Hypothalamus (tissue), 51 donors: Measurements from ENCODE around the gene RASIP1.
"Not testable (repeated sequence)": the region's sequence is repeated elsewhere in the genome, so short reads cannot be mapped to it uniquely, and the experiment has no call there.

Experiments
- DNase-seq, 51 donors: peaks; one replicate each; lab custom pipeline; 2025; lab: John Stamatoyannopoulos, UW

Gene RASIP1, protein sequence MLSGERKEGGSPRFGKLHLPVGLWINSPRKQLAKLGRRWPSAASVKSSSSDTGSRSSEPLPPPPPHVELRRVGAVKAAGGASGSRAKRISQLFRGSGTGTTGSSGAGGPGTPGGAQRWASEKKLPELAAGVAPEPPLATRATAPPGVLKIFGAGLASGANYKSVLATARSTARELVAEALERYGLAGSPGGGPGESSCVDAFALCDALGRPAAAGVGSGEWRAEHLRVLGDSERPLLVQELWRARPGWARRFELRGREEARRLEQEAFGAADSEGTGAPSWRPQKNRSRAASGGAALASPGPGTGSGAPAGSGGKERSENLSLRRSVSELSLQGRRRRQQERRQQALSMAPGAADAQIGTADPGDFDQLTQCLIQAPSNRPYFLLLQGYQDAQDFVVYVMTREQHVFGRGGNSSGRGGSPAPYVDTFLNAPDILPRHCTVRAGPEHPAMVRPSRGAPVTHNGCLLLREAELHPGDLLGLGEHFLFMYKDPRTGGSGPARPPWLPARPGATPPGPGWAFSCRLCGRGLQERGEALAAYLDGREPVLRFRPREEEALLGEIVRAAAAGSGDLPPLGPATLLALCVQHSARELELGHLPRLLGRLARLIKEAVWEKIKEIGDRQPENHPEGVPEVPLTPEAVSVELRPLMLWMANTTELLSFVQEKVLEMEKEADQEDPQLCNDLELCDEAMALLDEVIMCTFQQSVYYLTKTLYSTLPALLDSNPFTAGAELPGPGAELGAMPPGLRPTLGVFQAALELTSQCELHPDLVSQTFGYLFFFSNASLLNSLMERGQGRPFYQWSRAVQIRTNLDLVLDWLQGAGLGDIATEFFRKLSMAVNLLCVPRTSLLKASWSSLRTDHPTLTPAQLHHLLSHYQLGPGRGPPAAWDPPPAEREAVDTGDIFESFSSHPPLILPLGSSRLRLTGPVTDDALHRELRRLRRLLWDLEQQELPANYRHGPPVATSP

DNA sequence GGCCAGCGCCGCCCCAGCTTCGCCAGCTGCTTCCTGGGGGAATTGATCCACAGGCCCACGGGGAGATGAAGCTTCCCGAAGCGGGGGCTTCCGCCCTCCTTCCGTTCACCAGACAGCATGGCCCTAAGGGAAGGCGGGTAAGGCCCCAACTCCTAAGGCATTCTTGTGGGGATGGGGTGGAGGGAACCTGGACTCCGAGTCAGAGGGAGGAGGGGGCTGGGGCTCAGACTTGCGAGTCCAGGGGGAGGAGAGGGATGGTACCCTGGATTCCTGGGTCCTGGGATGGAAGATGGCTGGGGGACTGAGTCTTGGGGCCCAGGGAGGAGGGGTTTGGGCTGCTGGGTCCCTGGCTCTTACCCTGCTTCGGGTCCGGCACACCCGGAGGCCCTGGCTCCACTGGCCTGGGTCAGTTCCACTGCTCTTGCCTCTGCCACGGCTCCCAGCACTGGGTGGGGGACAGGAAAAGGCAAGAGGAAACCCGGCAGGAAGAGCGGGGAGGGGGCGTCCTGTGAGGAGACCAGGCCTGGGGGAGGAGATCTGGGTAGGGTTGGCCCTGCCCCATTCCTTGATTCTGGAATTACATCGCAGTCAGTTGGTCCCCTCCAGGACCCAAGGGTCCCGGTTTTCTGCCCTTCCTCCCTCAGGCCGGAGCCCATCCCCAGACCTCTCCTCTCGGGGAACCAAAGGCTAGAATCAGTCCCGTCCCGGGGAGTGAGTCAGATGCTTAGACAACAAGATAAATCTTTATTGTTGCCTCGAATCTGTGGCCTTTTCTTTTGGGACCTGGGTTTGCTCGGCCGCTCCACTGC lies at the start of gene RASIP1:
RASIP1 (minus strand) TSS at position 447 of the 809 bp plus-strand sequence; CDS start at position 119, 328 bp downstream.
- DNase-seq = no peak

DNA sequence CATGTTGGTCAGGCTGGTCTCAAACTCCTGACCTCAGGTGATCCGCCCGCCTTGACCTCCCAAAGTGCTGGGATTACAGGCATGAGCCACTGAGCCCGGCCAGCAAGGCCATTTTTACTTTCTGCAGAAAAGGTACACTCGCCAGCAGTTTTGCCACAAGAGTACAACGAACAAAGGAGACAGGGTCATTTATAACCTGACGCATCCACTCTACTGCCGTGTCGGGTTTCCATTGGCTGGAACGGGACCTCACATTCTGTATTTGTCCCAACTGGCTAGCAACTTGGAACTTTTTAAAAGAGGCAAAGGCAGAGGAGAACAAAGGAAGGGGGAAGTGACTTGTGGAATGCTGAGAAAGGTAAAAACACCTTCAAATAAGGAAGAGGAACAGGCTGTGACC lies 46.9 kb upstream of the RASIP1 start:
- not testable (repeated sequence) for DNase-seq

DNA sequence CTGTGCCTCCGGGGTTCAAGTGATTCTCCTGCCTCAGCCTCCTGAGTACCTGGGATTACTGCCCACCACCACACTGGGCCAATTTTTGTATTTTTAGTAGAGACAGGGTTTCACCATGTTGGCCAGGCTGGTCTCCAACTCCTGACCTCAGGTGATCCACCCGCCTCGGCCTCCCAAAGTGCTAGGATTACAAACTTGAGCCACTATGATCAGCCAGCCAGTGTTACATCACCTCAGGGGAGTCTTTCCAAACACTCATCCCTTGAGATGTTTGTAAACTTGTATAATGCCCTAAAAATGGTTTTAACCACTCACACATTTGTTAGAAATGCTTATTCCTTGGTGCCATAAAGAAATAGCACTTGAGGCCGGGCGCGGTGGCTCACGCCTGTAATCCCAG lies 46.0 kb upstream of the RASIP1 start:
- DNase-seq = not testable (repeated sequence)

DNA sequence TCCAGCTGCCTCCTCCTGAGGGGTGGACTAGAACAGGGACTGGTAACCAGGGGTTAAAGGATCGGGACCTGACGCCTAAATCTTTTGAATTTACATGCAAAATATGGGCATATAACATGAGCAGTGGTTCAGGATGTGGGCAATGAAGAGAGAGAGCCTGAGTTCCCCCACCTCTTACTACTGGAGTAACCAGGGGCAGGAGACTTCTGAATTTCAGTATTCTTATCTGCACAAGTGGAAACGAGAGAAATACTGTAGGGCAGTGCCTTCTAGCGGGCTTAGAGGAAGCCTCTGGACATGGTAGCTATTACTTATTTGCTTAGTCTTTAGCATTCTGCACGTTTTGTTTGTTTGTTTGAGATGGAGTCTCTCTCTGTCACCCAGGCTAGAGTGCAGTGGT lies 44.1 kb upstream of the RASIP1 start:
- no peak for DNase-seq

DNA sequence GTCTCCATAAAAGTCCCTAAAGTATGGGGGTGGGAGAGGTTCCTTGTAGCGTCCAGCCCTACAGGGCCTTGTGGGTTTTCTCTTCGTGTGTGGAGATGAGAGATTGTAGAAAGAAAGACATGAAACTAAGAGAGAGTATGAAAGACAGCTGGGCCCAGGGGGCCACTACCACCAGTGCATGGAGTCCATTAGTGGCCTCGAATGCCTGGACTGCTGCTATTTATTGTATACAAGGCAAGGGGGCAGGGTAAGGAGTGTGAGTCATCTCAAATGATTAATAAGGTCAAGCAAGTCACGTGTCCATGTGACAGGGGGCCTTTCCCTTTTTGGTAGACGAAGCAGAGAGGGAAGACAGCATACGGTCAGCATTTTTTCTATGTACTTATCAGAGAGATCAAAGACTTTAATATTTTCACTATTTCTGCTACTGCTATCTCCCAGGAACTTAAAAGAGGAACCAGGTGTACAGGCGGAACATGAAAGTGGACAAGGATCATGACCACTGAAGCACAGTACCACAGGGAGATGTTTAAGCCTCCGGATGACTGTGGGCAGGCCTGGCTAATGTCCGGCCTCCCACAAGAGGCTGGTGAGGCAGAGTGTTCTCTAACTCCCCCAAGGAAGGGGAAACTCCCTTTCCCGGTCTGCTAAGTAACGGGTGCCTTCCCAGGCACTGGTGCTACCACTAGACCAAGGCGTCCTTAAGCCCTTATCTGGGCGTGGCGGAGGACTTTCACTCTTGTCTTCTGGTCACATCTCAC lies 40.4 kb upstream of the RASIP1 start:
- no peak for DNase-seq

DNA sequence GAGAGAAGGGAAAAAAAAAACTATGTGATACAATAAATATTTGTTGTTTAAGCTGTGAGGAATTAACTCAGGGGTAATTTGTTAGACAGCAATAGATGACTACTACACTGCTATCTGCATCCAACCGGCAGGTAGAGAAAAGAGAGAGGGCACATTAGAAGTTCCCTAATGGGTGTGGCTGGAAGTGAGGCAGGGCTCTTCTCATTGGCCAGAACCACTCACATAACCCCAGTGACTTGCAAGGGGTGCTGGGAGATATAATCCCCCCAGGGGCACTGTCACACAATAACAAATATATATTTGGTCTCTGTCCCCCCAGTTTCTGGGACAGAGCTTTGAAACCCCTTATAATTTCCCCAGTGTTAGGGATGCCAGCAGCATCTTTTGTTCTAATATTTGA lies 39.2 kb upstream of the RASIP1 start:
- DNase-seq = no peak

DNA sequence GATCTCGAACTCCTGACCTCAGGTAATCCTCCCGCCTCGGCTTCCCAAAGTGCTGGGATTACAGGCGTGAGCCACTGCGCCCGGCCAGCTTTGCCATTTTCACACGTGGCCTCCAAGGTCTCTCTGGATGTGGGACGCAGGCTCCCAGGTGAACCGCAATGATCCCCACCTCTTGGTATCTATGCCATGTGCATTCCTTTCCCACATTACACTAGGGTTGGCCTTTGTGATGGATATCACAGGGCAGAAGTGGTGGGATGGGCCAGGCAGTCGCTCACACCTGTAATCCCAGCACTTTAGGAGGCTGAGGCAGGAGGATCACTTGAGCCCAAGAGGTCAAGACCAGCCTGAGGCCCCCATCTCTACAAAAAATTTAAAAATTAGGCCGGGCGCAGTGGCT lies 37.3 kb upstream of the RASIP1 start:
- no peak for DNase-seq

DNA sequence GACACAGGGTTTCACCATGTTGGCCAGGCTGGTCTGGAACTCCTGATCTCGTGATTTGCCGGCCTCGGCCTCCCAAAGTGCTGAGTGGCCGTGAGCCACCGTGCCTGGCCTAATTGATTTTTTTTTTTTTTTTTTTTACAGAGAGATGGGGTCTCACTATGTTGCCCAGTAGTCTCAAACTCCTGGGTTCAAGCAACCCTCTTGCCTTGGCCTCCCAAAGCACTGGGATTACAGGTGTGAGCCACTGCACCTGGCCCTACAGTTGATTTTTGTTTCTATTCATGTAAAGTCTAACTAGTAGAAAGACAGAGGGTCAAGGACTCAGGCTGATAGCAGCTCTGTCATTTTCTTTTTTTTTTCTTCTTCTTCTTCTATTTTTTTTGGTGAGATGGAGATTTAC lies 36.7 kb upstream of the RASIP1 start:
- DNase-seq = no peak

DNA sequence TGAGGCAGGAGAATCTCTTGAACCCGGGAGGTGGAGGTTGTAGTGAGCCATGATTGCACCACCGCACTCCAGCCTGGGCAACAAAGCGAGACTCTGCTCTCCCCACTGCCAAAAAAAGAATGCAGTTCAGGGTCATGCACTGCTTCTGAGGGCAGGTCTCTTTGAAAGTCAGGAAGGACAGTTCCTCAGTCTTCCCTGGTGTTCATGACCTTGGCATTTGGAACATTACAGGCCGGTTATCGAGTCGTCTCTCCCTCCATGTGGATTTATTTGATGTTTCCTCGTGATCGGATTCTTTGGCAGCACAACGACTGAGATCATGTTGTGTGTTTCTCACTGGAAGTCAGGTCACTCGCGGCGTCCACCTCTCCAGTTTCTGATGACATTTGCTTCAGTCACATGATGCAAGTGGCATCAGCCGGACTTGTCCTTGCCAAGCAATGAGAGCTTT lies 32.1 kb upstream of the RASIP1 start:
- no peak for DNase-seq

DNA sequence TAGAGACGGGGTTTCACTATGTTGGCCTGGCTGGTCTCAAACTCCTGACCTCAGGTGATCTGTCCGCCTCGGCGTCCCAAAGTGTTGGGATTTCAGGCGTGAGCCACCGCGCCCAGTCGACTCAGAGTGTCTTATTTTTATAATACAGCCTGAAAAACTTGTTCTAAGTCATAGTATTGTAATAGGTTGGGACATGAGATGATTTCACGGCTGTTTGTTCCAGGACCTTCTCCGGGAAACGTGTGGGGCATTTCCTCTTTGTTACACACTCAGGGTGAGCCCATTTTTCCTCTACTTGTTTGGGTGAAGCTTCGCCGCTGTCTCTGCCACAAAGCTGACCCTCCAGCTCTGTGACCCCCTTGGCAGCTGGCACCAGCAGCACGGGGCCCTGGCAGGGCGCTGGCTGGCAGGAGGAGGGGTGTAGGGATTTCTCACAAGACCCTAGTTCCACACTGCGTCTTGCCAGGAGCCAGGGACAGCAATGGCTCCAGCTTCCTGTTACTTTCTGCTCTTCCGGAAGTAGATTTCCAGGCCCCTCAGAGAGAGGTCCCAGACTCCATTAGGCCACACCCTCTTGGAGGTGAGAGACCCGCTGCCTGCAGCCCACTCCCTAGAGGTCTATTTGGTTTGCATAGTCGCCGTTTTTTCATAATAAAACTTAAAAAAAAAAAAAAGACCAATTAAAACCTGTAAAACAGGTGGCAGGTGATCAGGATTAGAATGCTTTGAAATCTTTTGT lies 30.5 kb upstream of the RASIP1 start:
- no peak for DNase-seq

DNA sequence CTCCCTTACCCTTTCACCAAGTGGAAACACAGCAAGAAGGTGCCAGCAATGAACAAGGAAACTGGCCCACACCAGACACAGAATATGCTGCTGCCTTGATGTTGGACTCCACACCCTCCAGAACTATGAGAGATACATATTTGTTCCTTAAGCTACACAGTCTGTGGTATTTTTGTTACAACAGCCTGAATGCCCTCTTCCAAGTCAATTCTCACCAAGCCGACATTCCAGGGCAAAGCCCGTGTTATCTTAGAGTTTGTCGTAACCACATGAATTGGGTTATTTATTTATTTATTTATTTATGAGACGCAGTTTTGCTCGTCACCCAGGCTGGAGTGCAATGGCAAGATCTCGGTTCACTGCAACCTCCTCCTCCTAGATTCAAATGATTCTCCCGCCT lies 29.9 kb upstream of the RASIP1 start:
- DNase-seq = no peak

DNA sequence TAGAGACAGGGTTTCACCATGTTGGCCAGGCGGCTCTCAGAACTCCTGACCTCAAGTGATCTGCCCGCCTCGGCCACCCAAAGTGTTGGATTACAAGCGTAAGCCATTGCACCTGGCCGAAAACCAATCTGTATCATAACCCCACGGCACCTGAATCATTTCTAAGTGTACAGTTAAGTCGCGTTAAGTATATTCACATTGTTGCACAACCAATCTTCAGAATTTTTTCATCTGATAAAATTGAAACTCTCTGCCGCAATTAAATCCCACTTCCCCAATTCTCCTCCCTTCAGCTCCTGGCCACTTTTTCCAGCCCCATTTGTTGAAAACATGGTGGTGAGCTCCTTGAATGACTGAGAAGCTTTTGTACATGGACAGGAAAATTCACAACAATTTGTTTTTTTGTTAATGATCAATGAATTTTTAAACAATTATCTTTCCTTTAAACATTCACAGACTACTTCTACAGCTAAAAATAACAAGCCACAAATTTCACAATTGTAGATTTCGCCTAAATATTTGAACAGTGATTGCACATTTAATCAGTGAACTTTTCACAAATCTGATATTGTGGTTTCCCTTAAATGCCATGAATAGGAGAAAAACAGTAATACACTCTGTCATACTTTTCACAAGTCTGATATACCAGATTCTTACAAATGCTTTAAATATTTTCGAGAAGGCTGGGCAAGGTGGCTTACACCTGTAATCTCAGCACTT lies 28.7 kb upstream of the RASIP1 start:
- no peak for DNase-seq

DNA sequence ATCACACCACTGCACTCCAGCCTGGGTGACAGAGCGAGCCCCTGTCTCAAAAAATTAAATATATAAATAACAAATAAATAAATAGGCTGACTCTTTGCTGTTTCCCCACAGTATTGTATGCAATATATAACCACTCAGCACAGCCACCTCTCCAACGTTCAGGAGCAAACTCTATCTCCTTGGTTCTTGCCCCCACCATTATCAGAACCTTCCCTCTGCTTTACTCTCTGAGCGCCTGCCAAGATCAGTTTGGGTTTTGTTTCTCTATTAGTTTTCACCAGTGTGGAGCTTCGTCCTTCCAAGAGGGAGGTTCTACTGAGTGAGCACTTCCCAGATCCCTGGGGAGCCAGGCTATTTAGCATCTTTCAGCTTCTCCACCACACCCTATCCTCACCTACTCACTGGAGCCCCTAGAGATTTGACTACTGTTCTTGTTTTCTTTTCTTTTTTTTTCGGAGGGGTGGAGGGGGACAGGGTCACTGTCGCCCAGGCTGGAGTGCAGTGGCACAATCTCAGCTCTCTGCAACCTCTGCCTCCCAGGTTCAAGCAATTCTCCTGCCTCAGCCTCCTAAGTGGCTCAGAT lies 27.9 kb upstream of the RASIP1 start:
- not testable (repeated sequence) for DNase-seq

DNA sequence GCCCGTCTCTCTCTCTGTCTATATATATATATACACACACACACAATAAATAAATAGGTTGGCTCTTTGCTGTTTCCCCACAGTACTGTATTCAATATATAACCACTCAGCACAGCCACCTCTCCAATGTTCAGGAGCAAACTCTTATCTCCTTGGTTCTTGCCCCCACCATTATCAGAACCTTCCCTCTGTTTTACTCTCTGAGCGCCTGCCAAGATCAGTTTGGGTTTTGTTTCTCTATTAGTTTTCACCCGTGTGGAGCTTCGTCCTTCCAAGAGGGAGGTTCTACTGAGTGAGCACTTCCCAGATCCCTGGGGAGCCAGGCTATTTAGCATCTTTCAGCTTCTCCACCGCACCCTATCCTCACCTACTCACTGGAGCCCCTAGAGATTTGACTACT lies 25.4 kb upstream of the RASIP1 start:
- DNase-seq = not testable (repeated sequence)

DNA sequence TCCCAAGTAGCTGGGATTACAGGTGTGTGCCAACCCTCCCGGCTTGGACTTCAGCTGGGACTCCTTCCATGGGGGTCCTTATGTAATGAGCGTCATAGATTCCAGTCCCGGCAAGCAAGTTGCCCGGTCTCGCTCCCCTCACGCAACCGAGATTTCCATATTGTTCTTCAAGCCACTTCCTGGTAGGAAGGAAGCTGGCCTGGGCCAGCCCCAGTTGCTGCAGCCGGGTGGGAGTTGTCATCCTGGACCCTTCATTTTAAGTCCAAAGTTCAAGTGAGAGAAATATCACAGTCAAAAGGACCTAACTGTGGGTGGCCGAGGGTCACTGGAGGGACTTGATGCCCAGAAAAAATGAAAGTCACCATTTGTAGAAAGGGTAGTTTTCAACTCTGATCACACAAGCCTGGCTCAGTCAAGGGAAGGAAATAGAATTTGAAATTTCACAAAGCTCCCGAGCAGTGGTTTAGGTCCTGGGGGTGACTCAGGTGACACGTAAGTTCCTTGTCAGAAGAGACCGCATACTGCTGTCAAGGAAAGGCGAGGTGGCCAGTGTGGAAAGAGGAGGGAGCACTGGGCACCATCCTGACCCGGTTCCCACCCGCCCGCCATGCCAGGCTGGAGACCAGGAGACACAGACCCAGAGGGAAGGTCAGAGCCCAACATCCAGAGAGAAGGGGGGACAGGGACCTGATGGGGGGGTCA lies 20.2 kb upstream of the RASIP1 start:
- DNase-seq = no peak

DNA sequence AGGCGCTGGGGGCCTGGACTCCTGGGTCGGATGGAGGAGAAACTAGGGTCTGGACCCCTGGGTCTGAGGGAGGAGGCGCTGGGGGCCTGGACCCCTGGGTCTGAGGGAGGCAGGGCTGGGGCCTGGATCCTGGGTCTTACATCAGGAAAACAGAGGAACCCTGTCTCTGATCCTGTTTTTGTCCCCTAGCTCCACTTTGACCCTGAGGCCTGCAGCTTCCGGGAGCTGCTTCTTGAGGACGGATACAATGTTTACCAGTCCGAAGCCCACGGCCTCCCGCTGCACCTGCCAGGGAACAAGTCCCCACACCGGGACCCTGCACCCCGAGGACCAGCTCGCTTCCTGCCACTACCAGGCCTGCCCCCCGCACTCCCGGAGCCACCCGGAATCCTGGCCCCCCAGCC lies 17.3 kb upstream of the RASIP1 start:
- DNase-seq = no peak

DNA sequence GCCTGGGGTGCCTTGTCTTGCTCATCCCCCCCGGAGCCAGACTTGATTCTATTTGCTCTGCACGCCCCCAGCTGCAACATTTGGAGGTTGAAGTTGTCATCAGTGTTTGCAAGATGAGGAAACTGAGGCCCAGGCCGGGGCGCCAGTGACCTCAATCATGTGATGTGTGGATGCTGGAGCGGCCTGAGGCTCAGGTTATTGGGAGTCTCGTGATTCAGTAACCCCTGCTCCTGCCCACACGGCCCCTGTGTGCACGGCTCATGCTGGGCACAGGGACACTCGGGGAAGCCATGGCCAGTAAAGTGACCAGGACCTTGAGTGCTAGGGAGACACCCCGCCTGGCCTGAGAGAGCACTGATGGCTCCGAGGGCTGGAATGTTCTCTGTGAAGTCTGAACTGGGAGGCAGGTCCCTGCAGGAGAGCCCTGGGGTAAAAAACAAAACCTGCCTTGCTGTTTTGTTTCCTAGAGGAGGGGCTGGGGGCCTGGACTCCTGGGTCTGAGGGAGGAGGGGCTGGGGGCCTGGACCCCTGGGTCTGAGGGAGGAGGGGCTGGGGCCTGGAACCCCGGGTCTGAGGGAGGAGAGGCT lies 16.8 kb upstream of the RASIP1 start:
- DNase-seq = no peak
